ENCODE results near the gene RGS9. TPM values are rescaled to one million over a fixed set of nuclear protein-coding genes. Genes with fewer than 3 reads are reported as not detected.

RGS9 gene
- total RNA-seq, 1 donor from 2014 or later = 2.8 TPM

DNA sequence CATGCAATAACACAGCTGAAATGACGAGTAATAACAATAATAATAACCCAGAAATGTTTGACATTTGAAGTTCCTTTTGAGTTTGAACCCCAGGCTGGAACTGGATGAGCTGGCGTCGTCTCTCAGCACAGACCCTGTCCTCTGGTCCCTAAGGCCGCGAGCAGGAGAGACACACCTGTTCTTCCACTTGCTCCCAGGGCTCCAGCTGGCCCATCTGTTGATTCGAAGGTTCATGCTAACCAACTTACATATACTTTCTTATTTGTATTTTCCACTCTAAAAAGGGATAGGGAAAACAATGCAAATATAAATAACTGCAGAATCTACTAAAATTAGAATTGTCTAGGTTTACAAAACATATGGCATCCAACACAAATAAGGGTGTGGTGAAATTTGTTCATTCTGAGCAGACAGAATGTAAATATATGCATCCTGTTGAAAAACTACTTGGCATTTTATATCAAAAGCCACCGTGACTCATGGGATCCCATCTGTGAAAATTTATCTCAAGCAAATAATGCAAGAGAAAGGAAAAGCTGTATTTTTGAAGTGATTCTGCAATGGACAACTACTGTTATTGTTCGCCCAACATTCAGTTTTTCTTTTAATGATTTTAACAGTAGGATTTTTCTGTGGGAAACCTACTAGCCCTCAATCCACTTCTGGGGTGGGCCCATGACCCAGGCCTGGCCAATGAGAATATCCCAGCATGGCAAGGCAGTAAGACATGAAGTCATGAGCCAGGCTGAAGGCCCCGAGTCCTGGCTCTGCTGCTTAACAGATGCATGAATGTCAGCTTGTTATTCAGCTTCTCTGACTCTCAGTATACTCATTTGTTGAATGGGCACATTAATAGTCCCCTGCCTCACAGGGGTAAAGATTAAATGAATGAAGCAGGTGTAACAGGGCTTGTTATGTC is 13.2 kb upstream of the RGS9 start:
- no peaks in the 10 kb centered on the region for H3K9me3 Mint-ChIP-seq
- peaks cover 28% of the 10 kb centered on the region for H3K27me3 Mint-ChIP-seq (ENCODE audit: low read depth)

DNA sequence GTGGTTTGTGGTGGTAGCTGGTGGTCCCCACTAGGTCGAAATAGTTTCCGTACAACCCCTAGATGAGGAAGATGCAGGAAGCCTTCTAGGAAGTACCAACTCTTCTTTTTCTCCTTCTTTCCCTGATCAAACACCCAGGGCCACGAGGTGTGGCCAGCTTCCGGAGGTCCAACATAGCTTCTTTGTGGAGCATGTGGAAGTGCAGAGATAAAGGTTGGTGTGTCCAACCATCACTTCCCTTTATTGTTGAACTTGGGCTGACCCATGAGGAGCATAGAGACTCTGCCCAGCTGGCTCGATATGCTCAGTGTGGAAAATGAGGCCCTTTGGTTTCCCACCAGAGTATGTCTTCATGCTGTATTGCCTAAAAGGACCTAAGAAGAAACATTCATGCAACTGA is 6.3 kb upstream of the RGS9 start:
- no peaks in the 10 kb centered on the region for H3K36me3 Mint-ChIP-seq (ENCODE audit: low read depth)
- DNase-seq (ENCODE audit: low read depth, low spot score) = no peak
- TF ChIP-seq, protein P1, sequence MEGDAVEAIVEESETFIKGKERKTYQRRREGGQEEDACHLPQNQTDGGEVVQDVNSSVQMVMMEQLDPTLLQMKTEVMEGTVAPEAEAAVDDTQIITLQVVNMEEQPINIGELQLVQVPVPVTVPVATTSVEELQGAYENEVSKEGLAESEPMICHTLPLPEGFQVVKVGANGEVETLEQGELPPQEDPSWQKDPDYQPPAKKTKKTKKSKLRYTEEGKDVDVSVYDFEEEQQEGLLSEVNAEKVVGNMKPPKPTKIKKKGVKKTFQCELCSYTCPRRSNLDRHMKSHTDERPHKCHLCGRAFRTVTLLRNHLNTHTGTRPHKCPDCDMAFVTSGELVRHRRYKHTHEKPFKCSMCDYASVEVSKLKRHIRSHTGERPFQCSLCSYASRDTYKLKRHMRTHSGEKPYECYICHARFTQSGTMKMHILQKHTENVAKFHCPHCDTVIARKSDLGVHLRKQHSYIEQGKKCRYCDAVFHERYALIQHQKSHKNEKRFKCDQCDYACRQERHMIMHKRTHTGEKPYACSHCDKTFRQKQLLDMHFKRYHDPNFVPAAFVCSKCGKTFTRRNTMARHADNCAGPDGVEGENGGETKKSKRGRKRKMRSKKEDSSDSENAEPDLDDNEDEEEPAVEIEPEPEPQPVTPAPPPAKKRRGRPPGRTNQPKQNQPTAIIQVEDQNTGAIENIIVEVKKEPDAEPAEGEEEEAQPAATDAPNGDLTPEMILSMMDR (conservative IDR thresholded peaks at IDR 0.05) = no peak
- H3K4me1 Mint-ChIP-seq = no peaks in the 10 kb centered on the region
- no peak overlapping the region for H3K27ac Mint-ChIP-seq (ENCODE audit: unreplicated experiment)
- no peaks in the 10 kb centered on the region for H3K9me3 Mint-ChIP-seq
- H3K27me3 Mint-ChIP-seq (ENCODE audit: low read depth) = peaks cover 38% of the 10 kb centered on the region
- no peak overlapping the region for H3K4me3 Mint-ChIP-seq

More for the DNA sequence above, 13.2 kb upstream of the RGS9 start:
- H3K4me1 Mint-ChIP-seq = peaks cover 5% of the 10 kb centered on the region
- DNase-seq (ENCODE audit: low read depth, low spot score) = no peak
- TF ChIP-seq, protein P1 (conservative IDR thresholded peaks at IDR 0.05) = no peak
- H3K27ac Mint-ChIP-seq (ENCODE audit: unreplicated experiment) = peak overlapping the region; percentile 88
- no peaks in the 10 kb centered on the region for H3K36me3 Mint-ChIP-seq (ENCODE audit: low read depth)
- peak overlapping the region; percentile 91 for H3K4me3 Mint-ChIP-seq

DNA sequence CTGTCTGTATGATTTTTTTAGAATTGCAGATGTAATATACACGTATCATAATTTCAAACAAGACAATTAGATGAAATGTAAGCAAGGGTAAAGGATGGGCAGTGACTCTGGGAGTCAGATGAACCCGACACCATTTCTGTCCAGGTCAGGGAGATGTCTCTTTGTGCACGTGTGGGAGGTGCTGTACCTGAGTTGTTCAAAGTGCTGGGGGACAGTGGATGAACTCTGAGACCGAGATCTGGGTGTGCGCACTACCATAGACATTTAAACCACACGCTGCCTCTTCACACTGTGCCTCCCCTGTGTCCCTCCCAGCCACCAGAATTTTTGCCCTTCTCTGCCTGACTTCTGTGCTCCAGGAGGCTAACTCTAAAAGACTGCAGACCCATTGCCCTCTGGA is 5.9 kb upstream of the RGS9 start:
- no peak overlapping the region for H3K4me3 Mint-ChIP-seq
- H3K36me3 Mint-ChIP-seq (ENCODE audit: low read depth) = no peaks in the 10 kb centered on the region
- no peak overlapping the region for H3K27ac Mint-ChIP-seq (ENCODE audit: unreplicated experiment)
- H3K27me3 Mint-ChIP-seq (ENCODE audit: low read depth) = peaks cover 38% of the 10 kb centered on the region
- TF ChIP-seq, protein P1 (conservative IDR thresholded peaks at IDR 0.05) = no peak
- DNase-seq (ENCODE audit: low read depth, low spot score) = no peak
- no peaks in the 10 kb centered on the region for H3K4me1 Mint-ChIP-seq
- H3K9me3 Mint-ChIP-seq = no peaks in the 10 kb centered on the region

DNA sequence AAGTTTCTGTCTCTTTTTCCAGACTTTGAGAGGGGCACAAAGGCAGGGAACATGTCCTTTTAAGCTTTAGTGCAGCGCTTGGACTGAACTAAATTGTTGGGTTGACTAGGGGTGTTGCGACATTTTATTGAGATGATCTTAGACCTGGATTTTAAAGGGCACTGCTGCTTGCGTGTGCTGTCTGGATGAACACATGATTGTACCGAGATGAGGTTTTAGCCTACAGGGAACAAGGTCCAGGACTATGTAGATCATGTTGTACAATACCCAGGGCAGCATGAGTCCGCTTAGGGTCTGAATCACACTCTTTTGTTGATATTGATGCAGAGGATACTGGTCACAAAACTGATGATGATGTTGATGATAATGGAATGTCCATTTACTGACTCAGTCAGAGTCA is 5.2 kb upstream of the RGS9 start:
- TF ChIP-seq, protein P1 (conservative IDR thresholded peaks at IDR 0.05) = no peak

DNA sequence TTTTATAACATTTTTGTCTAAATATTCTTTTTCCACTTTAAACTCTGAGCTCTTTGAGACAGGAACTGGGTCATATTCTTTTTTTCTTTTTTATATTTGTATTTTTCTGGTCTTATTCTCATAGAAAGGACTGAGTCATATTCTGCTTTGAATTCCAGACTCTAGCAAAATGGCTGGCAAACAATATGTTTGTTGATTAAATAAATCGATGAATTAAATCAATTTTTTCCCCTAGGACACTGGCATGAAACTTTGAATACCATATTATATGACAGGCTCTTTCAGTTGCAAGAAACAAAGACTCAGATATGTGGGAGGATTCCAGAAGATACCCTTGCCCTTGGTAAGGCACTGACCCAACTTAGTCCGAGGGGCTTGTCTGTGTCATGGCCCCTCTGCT is 3.1 kb upstream of the RGS9 start:
- H3K4me3 Mint-ChIP-seq = no peak overlapping the region
- DNase-seq (ENCODE audit: low read depth, low spot score) = no peak
- TF ChIP-seq, protein P1 (conservative IDR thresholded peaks at IDR 0.05) = no peak
- no peaks in the 10 kb centered on the region for H3K36me3 Mint-ChIP-seq (ENCODE audit: low read depth)
- H3K27me3 Mint-ChIP-seq (ENCODE audit: low read depth) = peaks cover 39% of the 10 kb centered on the region
- no peak overlapping the region for H3K27ac Mint-ChIP-seq (ENCODE audit: unreplicated experiment)
- H3K9me3 Mint-ChIP-seq = no peaks in the 10 kb centered on the region
- peaks cover 18% of the 10 kb centered on the region for H3K4me1 Mint-ChIP-seq

More for the DNA sequence above, 5.2 kb upstream of the RGS9 start:
- H3K4me1 Mint-ChIP-seq = peaks cover 3% of the 10 kb centered on the region
- peaks cover 41% of the 10 kb centered on the region for H3K27me3 Mint-ChIP-seq (ENCODE audit: low read depth)
- H3K9me3 Mint-ChIP-seq = no peaks in the 10 kb centered on the region
- DNase-seq (ENCODE audit: low read depth, low spot score) = no peak
- no peak overlapping the region for H3K4me3 Mint-ChIP-seq
- H3K27ac Mint-ChIP-seq (ENCODE audit: unreplicated experiment) = no peak overlapping the region
- H3K36me3 Mint-ChIP-seq (ENCODE audit: low read depth) = no peaks in the 10 kb centered on the region

All from neural crest cell (in vitro differentiated cells).